Stimulated activated CD8-positive, alpha-beta memory T cell treated with anti-CD3 and anti-CD28 coated beads, Interleukin-4, amount 100 ng/mL, for 48 hours (primary cell): ENCODE data around the gene ITPRIP.

Experiments
- DNase-seq: peaks from one replicate; pipeline ENCODE4 v3.0.0-alpha.2; 2020

The ITPRIP gene

GRCh38 chr10:104337985-104338735 lies at the start of gene ITPRIP:
ITPRIP (minus strand) TSS chr10:104338465; CDS start chr10:104316051, 22,414 bp downstream.
- peak; percentile 82 for DNase-seq

GRCh38 chr10:104387130-104387888 lies 49.0 kb upstream of the ITPRIP start:
- DNase-seq = no peak

GRCh38 chr10:104380336-104380735 lies 42.1 kb upstream of the ITPRIP start:
- DNase-seq = no peak

- no peak for DNase-seq
These were observed 38.6 kb upstream of the ITPRIP start for GRCh38 chr10:104376784-104377300.

GRCh38 chr10:104374591-104374990 lies 36.3 kb upstream of the ITPRIP start:
- DNase-seq = no peak

GRCh38 chr10:104371753-104372152 lies 33.5 kb upstream of the ITPRIP start:
- no peak for DNase-seq

- no peak for DNase-seq
These were observed 30.1 kb upstream of the ITPRIP start for GRCh38 chr10:104368381-104368780.

- no peak for DNase-seq
These were observed 29.6 kb upstream of the ITPRIP start for GRCh38 chr10:104367904-104368303.

- DNase-seq = no peak
These were observed 21.5 kb upstream of the ITPRIP start for GRCh38 chr10:104359811-104360210.

- peak; percentile 93 for DNase-seq
These were observed 15.2 kb upstream of the ITPRIP start, which contains the start of gene CFAP58 for GRCh38 chr10:104353325-104354048. CFAP58 (plus strand) TSS chr10:104353833; CDS start chr10:104353898, 65 bp downstream.

- DNase-seq = no peak
These were observed 13.7 kb upstream of the ITPRIP start for GRCh38 chr10:104351919-104352318.

GRCh38 chr10:104351061-104351702 lies 12.9 kb upstream of the ITPRIP start:
- DNase-seq = no peak

- DNase-seq = no peak
These were observed 11.9 kb upstream of the ITPRIP start for GRCh38 chr10:104350127-104350635.

GRCh38 chr10:104349623-104350126 lies 11.4 kb upstream of the ITPRIP start:
- no peak for DNase-seq

GRCh38 chr10:104348601-104349000 lies 10.3 kb upstream of the ITPRIP start:
- no peak for DNase-seq

- DNase-seq = no peak
These were observed 9.2 kb upstream of the ITPRIP start for GRCh38 chr10:104347295-104348045.

GRCh38 chr10:104345941-104346340 lies 7.7 kb upstream of the ITPRIP start:
- DNase-seq = no peak

- DNase-seq = no peak
These were observed 7.2 kb upstream of the ITPRIP start for GRCh38 chr10:104345515-104345914.

- DNase-seq = no peak
These were observed 6.0 kb upstream of the ITPRIP start for GRCh38 chr10:104344219-104344618.

GRCh38 chr10:104342941-104343411 lies 4.7 kb upstream of the ITPRIP start:
- no peak for DNase-seq

- no peak for DNase-seq
These were observed 2.4 kb upstream of the ITPRIP start for GRCh38 chr10:104340641-104341040.
